ENCODE data around the gene DSCAML1. TPM values are rescaled to one million over a fixed set of nuclear protein-coding genes. Genes with fewer than 3 reads are reported as not detected.

DSCAML1 gene
- total RNA-seq, 1 experiment from 2014 or later = not detected

DNA sequence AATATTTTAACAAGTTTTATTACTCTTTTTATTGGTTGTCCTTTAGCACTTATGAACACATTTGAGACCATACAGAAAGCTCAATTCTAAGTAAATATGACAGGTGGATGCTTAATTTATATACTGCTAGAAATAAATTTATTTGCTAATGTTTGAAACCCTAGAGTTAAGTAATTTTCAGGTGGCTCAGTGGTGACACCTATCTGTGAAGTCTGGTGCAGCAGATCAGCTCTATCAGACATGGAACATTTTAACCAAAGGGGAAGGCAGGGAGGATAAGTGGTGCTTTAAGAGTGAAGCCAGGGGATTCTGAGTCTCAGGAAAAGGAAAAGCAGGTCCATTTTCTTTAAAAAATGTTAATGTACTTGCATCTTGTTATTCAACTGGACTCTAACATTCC, 175.8 kb downstream of the DSCAML1 start:
- DNase-seq (ENCODE audit: extremely low read depth, low read depth) = no peak

- DNase-seq (ENCODE audit: extremely low read depth, low read depth) = no peak
These were observed 176.4 kb downstream of the DSCAML1 start for GRCh38 chr11:117620659-117621058.

- no peak for DNase-seq (ENCODE audit: extremely low read depth, low read depth)
These were observed 176.9 kb downstream of the DSCAML1 start for GRCh38 chr11:117620086-117620485.

GRCh38 chr11:117619661-117620060, 177.4 kb downstream of the DSCAML1 start:
- DNase-seq (ENCODE audit: extremely low read depth, low read depth) = no peak

GRCh38 chr11:117618982-117619355, 178.0 kb downstream of the DSCAML1 start:
- no peak for DNase-seq (ENCODE audit: extremely low read depth, low read depth)

GRCh38 chr11:117618302-117618981, 178.6 kb downstream of the DSCAML1 start:
- DNase-seq (ENCODE audit: extremely low read depth, low read depth) = no peak

DNA sequence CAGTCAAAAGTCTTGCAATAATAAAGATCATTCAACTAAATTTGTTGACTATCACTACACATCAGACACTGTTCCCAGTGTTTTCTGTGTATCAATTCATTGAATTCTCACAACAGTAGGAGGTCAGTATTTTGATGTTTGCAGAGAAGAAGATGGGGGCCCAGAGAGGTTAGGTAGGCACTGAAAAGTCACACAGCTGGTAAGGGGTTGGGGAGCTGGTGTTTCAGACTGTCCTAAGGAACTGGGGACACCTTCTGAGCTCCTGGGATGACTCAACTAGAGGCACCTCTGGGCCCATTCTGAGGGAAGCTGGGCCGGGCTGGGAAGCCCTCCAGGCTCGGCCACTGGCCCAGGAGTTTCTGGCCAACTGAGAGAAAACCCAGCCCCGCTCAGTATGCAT, 180.0 kb downstream of the DSCAML1 start:
- DNase-seq (ENCODE audit: extremely low read depth, low read depth) = no peak

GRCh38 chr11:117614728-117615127, 182.3 kb downstream of the DSCAML1 start:
- DNase-seq (ENCODE audit: extremely low read depth, low read depth) = no peak

GRCh38 chr11:117613521-117613920, 183.5 kb downstream of the DSCAML1 start:
- no peak for DNase-seq (ENCODE audit: extremely low read depth, low read depth)

- DNase-seq (ENCODE audit: extremely low read depth, low read depth) = no peak
These were observed 184.8 kb downstream of the DSCAML1 start for GRCh38 chr11:117612177-117612576.

DNA sequence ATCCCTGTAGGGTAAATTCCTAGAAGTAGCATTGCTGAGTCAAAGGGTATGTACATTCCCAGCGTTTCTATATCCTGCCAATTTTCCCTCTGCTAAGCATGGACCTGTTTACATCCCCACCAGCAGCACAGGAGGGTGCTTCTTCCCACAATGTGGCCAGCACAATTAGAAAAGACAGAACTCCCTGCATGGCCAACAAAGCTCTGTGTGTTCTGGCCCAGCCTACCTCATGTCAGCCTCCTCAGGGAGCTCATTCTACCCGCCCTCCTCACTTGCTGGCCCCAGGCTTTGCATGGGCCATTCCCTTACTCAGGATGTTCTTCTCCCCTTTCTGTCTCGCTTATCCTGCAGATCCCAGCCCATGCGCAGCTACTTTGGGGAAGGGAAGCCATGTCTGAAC, 186.1 kb downstream of the DSCAML1 start:
- no peak for DNase-seq (ENCODE audit: extremely low read depth, low read depth)

DNA sequence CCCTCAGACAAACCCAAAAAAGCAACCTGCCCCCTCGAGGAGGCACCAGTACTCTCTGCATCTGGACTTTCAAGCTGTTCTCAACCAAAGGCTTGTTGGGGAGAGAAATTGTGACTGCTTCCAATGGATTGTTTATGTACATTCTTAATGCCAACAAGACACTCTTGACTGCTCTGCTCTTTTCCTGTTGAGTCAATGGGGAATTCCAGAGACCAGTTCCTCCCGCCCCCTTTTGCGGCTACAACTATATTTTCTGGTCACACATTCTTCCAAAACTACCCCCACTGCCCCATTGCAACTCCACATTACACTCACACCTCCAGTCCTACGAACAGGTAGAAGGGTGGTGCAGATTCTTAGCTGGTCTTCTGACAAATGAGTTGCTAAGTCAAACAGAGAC, 187.0 kb downstream of the DSCAML1 start:
- no peak for DNase-seq (ENCODE audit: extremely low read depth, low read depth)

DNA sequence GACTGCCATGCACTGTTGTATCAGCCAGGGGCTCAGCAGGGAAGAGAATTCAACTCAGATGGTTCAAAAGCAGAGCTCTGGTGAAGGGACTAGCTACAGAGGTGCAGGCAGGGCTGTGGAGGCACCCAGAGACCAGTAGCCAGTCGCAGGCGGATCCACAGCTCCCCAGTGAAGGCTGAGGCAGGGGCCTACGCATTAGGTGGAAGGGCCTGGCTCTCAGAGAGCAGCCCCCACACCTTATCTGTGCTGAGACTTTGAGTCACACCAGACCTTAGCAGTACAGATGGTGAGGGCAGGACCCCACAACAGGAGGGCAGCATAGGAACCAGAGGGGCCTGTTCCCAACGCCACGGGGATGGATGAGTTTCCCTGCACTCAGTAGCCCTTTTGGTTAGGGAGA, 189.6 kb downstream of the DSCAML1 start:
- DNase-seq (ENCODE audit: extremely low read depth, low read depth) = no peak

DNA sequence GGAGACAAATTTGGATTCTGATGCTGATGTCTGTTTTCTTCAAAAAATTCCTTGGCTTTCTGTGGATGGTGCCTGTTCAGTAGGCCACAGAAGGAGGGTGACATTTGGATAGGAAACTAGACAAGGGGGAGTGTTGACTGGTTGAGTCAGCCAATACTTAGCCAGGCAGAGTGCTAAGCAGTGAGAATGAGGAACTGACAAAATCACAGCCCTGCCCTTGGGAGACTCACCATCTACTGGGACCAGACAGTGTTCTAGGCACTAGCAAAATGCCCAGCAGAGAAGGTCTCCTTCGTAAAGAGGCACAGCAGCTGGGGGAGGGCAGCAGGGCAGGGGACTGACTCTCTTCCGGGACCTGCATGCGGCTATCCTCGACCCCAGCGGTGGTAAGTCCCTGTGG, 190.2 kb downstream of the DSCAML1 start:
- no peak for DNase-seq (ENCODE audit: extremely low read depth, low read depth)

- no peak for DNase-seq (ENCODE audit: extremely low read depth, low read depth)
These were observed 190.8 kb downstream of the DSCAML1 start for GRCh38 chr11:117606211-117606610.

GRCh38 chr11:117605331-117605730, 191.7 kb downstream of the DSCAML1 start:
- DNase-seq (ENCODE audit: extremely low read depth, low read depth) = no peak

GRCh38 chr11:117604336-117604995, 192.6 kb downstream of the DSCAML1 start:
- no peak for DNase-seq (ENCODE audit: extremely low read depth, low read depth)

DNA sequence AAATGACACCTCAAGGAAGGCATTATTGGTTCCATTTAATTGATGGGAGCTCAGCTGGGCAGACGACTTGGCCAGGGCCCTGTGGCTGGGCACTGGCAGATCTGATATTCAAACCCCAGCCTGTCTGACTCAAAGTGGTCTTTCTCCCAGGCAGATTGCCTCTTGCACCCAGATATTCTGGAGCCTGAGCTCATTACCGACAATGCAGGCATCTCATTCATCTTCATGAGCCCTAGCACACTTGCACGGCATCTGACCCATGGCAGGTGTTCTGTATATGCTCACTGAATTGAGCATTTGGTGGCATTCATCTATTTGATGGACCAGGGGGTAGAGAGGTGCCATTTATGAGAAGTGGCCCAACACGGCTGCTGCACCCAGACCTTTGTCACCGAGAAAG, 193.1 kb downstream of the DSCAML1 start:
- no peak for DNase-seq (ENCODE audit: extremely low read depth, low read depth)

DNA sequence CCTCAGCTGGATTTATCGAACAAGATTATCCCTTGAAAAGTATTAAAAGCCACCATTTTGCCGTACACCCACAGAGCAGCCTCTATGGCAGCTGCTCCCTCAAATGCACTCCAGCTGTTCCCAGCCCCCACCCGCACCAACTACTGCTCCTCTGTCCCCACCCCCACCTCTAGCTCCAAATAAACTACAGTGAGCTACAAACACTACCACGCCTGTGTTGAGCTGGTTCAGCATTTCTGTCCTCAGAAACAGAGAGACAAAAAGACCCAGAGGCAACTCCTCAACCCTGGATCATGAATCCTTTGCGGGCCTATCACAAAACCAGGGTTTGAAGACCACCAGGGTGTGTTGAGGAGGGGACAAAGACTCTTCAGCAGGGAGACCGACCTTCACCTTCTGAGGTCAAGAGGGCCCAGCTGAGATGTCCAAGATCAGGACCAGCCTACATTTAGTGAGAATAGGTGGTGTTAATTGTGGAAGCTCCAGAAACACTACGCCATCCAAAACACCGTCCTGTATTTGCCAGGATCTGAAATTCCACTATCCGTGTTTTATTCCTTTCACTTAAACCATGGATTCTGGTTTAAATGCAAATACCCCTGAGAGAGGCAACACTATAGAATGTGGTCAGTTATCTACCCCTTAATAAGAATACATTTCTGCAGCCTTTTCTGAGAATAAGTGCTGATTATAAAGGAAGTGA, 195.9 kb downstream of the DSCAML1 start:
- DNase-seq (ENCODE audit: extremely low read depth, low read depth) = no peak

- no peak for DNase-seq (ENCODE audit: extremely low read depth, low read depth)
These were observed 196.7 kb downstream of the DSCAML1 start for GRCh38 chr11:117600234-117600783.

DNA sequence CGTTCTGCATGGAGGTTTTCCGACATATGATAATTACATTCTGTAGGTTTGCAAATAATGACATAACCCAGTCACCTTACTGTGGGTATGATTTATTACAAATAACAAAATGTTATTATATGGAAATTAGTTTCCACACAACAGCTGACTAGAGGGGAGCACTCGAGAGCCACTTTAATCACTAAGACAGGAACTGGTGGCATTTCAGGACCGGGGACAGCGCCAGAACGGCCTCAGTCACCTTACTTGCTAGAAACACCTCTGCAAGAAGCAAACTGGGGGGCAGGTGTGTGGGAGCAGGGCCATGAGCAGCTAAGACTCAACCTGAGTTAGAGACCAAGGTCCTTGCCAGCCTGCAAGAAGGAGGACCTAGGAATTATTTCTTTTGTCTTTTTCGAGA, 199.9 kb downstream of the DSCAML1 start:
- DNase-seq (ENCODE audit: extremely low read depth, low read depth) = peak; percentile 28

DNA sequence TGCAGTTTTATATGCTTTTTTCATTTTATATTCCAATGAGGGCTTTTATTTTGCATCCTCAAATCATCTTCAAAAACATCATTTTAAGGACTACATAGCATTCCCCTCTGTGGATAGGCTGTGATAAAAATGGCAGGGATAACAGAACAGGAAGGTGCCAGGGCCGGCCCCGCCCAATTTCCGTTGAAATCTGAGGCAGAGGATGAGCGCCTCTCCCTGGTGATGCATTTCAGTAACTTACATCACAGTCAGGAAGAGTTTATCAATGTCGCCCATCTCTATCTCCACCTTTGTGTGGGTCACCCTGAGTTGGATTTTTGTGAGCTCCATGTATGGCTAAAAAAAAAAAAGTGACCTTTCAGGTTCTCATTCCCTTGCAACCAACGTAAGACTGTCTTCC, 201.6 kb downstream of the DSCAML1 start:
- DNase-seq (ENCODE audit: extremely low read depth, low read depth) = no peak

Measured in NCI-H460 (cell line).